Brain microvascular endothelial cell (primary cell): Measurements from ENCODE around the gene NRF1.

Experiments
- DNase-seq: peaks from one replicate; pipeline ENCODE4 v3.0.0-alpha.2; 2020
- H3K27ac ChIP-seq: fragments of 250-450 bp; sonication (Bioruptor Pico); 2 replicates; pipeline ENCODE4 v1.5.1; 2020; ENCODE audit warnings: mild to moderate bottlenecking, moderate library complexity
- H3K27me3 ChIP-seq: fragments of 250-450 bp; sonication (Bioruptor Pico); replicated peaks from 2 replicates; pipeline ENCODE4 v1.5.1; 2020; ENCODE audit warnings: mild to moderate bottlenecking
- H3K36me3 ChIP-seq: fragments of 250-450 bp; sonication (Bioruptor Pico); replicated peaks from 2 replicates; pipeline ENCODE4 v1.5.1; 2020; ENCODE audit warnings: mild to moderate bottlenecking
- H3K4me3 ChIP-seq: 2 replicates; pipeline ENCODE4 v1.5.1; 2011; ENCODE audit warnings: low read depth, mild to moderate bottlenecking, control low read depth, low read length, moderate library complexity
- CTCF ChIP-seq: IDR thresholded peaks from 2 replicates; pipeline ENCODE4 v1.5.1; 2011; ENCODE audit warnings: low read depth, mild to moderate bottlenecking, moderate library complexity, low read length, control low read depth, inconsistent platforms; ENCODE audit errors: missing control alignments
- in situ Hi-C: cut with HindIII; loops from 2 replicates; pipeline ENCODE4 v1.10.0; 2017; ENCODE audit warnings: low sequenced_read_pairs, low pct_ligation_motif_present

Gene NRF1

GRCh38 chr7:129784783-129785684, 173.5 kb downstream of the NRF1 start:
- DNase-seq, result no peak
- no peaks in the 10 kb centered on the region for H3K36me3 ChIP-seq
- H3K4me3 ChIP-seq, result no peak overlapping the region
- in situ Hi-C loops, result no loop called here
- TF ChIP-seq CTCF, result no peak
- no peak overlapping the region for H3K27ac ChIP-seq
- H3K27me3 ChIP-seq, result peaks cover 67% of the 10 kb centered on the region

- H3K27me3 ChIP-seq, result peaks cover 60% of the 10 kb centered on the region
- no peak overlapping the region for H3K4me3 ChIP-seq
- DNase-seq, result no peak
Observed at GRCh38 chr7:129785685-129786514, 174.4 kb downstream of the NRF1 start.

GRCh38 chr7:129786825-129787563, 175.5 kb downstream of the NRF1 start:
- in situ Hi-C loops, result no loop called here
- DNase-seq, result no peak
- H3K27ac ChIP-seq, result no peak overlapping the region
- H3K4me3 ChIP-seq, result no peak overlapping the region
- H3K27me3 ChIP-seq, result peaks cover 51% of the 10 kb centered on the region
- no peaks in the 10 kb centered on the region for H3K36me3 ChIP-seq
- no peak for TF ChIP-seq CTCF

More at GRCh38 chr7:129785685-129786514, 174.4 kb downstream of the NRF1 start:
- in situ Hi-C loops, result no loop called here
- Histone ChIP-seq H3K27ac (no peak overlapping the region), H3K36me3 (no peaks in the 10 kb centered on the region)
- no peak for TF ChIP-seq CTCF

- TF ChIP-seq CTCF, result no peak
- in situ Hi-C loops, result no loop called here
- no peak overlapping the region for H3K4me3 ChIP-seq
Observed at GRCh38 chr7:129789000-129789399, 177.5 kb downstream of the NRF1 start.

GRCh38 chr7:129789652-129790051, 178.1 kb downstream of the NRF1 start:
- DNase-seq, result no peak
- Histone ChIP-seq H3K36me3 (no peaks in the 10 kb centered on the region), H3K4me3 (no peak overlapping the region), H3K27me3 (peaks cover 26% of the 10 kb centered on the region), H3K27ac (no peak overlapping the region)
- no peak for TF ChIP-seq CTCF
- in situ Hi-C loops, result no loop called here

More at GRCh38 chr7:129789000-129789399, 177.5 kb downstream of the NRF1 start:
- peaks cover 32% of the 10 kb centered on the region for H3K27me3 ChIP-seq
- DNase-seq, result no peak
- H3K27ac ChIP-seq, result no peak overlapping the region
- no peaks in the 10 kb centered on the region for H3K36me3 ChIP-seq
